CD4-positive, alpha-beta T cell treated with Interleukin-6 for 4 hours (primary cell): Measurements from ENCODE around the gene GET4.
"Not testable (repeated sequence)": the region's sequence is repeated elsewhere in the genome, so short reads cannot be mapped to it uniquely, and the experiment has no call there.

ENCODE experiments used
- DNase-seq: peaks from one replicate; pipeline ENCODE4 v3.0.0-alpha.2; 2020; ENCODE audit warnings: mixed read lengths

Gene GET4

DNA sequence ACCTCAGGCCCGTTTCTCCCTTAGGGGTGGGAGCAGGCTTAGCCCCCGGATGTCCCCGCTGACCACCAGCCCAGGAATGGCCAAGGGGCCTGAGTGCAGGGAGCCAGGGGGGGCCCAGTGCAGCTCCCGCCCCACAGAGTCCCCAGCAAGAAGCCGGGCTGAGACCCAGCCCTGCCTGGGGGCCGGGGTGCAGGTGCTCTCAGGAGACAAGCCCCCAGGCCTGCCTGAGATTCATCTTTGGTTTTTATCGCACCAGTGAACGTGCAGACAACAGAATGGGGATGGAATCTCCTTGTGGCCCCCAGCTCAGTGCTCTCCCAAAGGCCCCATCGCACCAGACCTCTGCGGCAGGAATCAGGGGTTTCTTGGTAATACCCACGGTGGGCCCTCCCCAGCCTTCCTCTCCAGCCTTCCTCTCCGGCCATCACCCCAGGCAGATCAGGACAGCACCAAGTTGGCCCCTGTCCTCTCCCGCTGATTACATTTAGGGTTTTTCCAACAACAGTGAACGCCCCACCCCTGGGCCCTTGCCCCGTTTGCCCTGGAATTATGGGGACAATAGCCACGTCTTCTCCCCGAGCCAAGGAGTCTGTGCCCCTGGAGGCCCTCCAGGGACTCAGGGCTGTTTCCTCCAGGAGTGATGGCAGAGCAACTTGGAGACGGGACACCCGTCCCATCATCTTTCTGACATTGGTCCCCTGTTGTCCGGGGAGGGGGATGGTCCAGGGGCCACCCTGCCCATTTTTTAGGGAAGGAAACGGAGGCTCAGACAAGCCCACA, 55.7 kb downstream of the GET4 start:
- DNase-seq, result no peak

DNA sequence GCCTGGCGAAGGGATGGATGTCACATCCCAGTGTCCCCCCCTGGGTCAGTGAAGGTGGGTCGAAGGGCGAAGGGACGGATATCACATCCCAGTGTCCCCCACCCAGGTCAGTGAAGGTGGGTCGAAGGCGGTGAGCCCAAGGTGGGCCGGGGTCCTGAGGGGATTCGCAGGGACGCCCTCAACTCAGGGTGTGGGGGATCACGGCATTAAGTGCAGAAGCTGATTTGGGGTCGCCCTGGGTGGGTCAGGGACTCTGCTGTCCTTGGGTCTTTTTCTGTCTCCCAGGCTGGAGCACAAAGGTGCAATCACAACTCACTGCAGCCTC, 56.3 kb downstream of the GET4 start:
- DNase-seq, result no peak

DNA sequence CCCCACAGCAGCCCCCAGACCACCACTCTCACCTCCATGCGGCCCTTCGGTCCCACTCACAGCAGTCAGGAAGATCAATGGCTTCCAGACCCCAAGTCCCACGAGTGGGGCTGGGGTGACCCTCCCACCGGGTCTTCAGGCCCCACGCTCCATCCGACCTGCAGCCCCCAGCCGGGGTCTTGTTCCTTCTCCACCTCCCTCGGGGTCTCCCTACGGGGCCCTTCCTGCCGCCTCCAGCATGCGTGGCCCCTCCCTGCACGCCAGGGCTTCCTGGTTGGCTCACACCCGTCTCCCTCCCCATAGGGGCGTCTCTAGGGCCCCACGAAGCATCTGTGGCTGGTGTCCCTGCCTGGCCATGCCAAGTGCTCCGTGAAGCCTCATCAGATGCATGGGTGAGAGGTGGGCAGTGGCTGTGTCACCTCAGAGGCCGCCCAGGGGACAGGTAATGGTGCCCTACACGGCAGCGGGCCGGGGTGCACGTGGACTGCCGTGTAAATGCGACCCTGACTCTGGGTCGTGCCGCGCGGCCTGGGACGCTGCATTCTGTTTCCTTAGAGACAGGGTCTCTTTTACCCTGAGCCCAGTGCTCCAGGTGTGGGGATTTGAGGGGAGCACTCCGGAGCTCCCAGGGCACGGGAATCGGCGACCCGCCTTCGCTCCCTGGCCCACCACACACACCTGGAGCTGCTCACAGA, 58.3 kb downstream of the GET4 start:
- DNase-seq, result no peak

DNA sequence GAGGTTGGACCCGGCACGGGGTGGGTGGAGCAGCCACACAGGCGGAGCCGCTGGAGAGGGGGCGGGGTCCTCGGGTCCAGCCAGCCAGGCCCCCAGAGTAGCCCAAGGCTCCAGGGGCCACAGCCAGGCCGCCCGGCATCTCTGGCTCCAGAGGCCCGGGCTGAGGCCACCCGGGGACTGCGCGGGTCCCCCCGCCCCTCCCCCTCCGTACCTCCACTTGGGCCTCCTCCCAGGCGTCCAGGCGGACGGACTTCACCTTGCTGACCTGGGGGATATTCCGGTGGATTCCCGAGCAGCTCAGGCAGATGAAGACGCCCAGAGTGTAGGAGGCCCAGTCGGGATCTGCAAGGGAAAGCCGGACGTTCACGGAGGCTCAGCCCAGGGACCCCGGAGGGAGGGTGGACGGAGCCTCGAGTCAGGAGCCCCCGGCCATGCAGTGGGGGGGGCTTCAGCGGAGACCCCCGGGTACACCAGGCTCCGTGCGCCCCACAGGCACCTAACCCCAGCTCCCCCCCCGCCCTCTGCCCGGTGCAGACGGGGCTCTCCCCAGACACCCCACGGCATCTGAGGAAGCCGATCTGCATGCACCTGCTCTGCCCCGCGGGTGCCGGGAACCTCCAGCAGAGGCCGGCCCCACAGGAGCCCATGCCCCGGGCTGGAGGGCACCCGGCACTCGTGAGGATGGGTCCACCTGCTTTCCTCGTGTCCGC, 59.0 kb downstream of the GET4 start:
- no peak for DNase-seq

DNA sequence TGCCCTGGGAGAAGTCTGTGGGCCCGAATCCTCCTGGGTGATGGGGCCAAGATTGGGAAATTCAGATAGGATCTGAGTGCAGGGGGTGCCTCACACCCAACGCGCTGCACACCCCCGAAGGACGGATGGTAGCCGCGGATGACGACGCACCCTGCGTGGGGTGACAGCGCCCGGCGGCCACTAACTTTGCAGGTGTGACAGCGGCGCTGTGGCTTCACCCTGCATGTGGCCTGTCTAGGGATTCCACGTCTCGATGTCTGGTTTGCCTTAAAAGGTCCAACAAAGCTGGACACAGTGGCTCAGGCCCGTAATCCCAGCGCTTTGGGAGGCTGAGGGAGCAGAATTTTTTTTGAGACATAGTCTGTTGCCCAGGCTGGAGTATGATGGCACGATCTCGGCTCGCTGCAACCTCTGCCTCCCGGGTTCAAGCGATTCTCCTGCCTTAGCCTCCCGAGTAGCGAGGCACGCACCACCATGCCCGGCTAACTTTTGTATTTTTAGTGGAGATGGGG, 59.6 kb downstream of the GET4 start:
- DNase-seq, result no peak

DNA sequence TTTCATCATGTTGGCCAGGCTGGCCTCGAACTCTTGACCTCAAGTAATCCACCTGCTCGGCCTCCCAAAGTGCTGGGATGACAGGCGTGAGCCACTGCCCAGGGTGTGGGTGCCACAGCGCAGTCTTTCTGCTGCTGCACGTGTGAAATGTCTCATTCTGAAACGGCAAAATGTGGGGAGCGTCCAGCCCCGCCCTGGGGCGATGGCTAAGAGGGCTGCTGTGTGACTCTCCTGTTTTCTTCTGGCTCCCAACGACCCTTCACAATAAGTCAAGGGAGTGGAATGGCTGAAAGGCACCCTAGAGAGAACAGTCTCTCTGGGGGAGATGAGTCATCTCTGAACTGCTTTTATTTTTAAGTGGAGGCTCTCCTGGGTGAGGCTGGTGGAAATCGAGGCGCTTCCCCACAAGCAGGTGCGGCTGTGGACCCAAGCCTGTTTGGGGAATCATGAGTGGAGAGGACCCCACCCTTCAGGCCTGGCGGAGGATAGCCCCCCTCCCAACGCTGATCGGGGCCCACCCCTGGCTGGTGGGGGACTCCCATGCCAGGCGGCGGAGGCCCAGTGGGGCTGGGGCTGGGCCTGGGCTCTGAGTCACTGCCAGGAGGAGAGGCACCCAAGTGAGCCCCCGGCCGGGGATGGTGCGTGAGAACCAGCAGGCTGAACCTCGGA, 60.2 kb downstream of the GET4 start:
- DNase-seq, result no peak

DNA sequence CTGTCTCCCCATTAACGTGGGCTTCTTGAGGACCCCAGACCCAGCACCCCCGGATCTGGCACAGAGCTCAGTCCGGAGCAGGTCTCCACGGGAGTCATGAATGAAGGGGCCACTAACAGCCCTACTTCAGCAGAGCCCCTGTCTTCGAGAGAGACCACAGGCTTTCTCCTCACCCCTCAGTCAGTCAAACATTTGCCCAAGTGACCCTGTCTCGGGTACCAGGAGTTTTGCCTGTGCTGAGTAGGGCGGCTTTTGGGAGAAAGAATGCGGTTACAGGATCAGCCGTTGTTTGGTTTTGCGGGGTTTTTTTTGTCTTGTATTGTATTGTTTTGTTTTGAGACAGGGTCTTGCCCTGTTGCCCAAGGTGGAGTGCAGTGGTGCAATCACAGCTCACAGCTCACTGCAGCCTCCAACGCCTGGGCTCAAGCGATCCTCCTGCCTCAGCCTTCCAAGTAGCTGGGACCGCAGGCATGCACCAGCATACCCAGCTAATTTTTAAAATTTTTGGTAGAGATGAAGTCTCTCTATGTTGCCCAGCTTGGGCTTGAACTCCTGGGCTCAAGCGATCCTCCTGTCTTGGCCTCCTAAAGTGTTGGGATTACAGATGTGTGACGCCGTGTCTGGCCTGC, 61.6 kb downstream of the GET4 start:
- DNase-seq, result no peak

DNA sequence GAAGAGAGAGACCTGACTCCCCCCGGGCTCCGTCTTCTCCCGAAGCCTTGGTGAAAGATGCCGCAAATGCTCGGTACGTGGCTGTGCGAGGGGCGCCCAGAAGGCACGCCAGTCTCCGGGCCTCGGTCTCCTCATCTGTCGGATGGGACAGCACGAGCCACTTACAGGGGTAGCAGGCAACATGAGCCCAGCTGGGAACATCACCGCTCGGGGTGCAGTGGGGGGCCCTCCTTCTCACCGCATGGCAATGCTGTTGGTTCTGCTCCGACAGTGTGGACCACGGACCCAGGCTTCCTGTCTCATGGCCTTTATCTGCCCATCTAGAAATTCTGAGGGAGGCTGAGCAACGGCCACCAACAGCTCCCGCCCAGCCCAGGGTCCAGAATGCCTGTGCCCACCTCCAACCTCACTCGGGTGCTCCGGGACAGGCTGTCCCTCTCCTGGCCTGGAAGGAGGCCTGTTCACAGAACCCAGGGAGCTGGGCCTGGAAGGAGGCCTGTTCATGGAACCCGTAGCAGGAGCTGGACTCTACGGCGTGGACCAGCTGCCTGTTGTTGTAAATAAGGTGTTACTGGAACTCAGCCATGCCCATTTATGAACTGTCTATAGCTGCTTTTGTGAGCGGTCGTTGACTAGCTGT, 62.3 kb downstream of the GET4 start:
- no peak for DNase-seq

DNA sequence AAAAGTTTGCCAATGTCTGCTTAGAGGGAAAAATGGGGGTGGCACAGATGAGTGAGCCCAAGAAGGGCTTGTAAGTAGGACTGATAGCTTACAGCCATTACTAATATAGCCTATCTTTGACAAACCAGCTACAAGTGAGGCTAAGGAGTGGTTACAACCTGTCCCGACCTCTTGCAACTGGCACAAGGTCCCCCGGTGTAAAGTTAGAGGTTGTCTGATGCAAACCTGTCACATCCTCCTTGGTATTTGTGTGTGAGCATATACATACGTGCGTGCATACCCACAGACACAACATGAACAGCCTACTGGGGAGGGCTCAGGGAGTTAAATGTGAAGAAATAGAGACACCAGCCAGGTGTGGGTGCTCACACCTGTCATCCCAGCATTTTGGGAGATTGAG, 63.5 kb downstream of the GET4 start:
- no peak for DNase-seq

DNA sequence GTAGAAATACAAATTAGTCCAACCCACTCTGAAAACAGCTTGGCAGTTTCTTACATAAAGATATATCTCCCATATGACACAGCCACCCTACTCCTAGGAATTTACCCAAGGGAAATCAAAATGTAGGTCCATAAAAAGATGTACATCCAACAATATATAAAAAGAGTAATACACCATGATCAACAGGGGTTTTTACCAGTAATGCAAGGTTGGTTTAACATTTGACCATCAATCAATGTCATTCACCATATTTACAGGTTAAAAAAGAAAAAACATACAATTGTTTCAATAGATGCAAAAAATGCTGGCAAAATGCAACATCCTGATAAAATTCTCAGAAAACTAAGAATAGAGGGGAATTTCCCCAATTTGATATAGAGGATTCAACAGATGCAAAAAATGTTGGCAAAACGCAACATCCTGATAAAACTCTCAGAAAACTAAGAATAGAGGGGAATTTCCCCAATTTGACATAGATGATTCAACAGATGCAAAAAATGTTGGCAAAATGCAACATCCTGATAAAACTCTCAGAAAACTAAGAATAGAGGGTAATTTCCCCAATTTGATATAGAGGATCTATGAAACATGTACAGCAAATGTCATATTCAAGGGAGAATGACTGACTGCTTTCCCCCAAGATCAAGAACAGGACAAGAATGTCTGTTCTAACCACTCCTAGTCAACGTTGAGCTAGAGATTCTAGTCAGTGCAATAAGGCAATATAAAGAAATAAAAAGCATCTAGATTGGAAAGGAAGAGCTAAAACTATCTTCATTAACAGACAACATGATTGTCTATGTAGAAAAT, 64.5 kb downstream of the GET4 start:
- DNase-seq, result no peak

DNA sequence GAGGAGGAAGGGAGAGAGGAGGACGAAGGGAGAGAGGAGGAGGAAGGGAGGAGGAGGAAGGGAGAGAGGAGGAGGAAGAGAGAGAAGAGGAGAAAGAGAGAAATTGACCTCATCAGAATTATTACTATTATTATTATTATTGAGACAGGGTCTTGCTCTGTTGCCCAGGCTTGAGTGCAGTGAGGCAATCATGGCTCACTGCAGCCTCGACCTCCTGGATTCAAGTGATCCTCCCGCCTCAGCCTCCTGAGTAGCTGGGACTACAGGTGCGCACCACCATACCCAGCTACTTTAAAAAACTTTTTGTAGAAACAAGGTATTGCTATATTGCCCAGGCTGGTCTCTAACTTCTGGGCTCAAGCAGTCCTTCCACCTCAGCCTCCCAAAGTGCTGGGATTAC, 67.4 kb downstream of the GET4 start:
- DNase-seq, result not testable (repeated sequence)

DNA sequence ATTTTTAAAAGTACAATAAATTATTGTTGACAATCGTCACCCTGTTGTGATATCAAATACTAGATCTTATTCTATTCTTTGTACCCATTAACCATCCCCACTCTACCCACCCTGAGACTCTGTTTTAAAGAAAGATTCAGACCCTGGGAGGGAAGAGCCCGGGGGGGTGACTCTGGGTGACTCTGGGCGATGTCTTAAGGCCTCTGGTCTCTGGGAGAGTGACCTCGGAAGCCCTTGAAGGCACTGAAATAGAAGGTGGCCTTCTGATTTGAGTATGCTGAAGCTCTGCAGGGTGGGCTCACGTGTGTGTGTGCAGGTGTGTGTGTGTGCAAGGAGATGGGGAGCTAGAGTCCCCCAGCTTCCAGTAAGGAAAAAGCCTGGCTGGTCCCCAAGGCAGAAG, 68.4 kb downstream of the GET4 start:
- no peak for DNase-seq

DNA sequence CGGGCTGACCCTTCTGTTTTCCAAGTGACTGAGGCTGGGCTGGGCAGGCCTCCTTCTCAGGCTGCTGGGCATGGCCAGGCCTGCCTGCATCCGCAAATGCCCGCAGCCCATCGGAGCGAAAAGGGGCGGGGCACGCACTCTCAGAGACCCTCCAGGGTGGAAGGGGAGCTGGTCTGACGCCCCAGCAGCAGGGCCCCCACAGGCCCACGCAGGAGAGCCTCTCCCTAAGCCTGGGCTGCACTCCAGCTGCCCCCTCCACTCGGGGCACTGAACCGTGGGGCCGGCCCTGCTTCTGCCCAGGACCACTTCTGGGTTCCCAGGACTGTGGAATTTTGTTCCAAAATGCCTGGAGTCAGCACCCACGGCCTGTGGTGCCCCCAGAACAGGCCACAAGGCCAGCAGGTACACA, 68.8 kb downstream of the GET4 start:
- no peak for DNase-seq

DNA sequence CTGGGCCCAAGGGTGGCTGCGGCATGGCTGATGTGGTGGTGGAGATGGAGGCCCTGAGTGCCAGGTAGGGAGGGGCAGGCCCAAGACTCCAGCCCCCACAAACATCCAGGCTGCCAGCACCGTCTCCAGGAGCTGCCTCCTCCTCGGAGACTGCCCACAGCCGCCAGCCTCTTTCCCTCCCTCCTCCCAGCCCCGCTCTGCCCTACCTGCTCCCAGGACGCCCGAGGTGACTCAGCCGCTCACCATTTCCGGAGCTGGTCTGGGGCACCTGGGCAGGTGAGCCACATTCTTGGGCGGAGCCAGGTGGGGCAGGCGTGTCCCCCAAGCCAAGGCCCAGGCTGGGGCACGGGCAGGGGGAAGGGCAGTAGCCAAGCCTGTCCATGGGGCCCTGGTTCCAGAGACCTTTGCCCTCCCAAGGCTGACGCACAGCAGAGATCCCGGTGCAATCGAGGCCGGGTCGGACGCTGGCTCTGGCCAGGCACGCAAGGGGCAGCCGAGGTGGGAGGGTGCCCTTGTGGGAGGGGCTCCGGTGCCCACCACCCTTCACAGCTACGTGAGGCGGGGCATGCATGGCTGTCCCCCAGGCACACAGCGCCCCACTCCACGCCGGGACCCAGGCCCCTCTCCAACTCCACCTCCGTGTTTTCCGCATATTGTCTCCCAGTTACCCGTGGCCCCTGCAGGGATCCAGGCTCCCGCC, 69.4 kb downstream of the GET4 start:
- DNase-seq, result no peak
